GM18951 (cell line): ENCODE measurements around the gene STARD10.
A peak's percentile ranks its signal among the peaks of the same experiment; 100 is the strongest.

Experiments
- POLR2A ChIP-seq: IDR thresholded peaks from 4 replicates; pipeline ENCODE4 v1.6.1; 2011; ENCODE audit warnings: mild to moderate bottlenecking; ENCODE audit not compliant: insufficient read length, insufficient read depth; ENCODE audit errors: extremely low read depth
- in situ Hi-C: fragments of 300-500 bp; cut with MboI; formaldehyde crosslinking; loops from one replicate; pipeline ENCODE4 v1.12.0; 2022; ENCODE audit warnings: low sequenced_read_pairs, mixed read lengths, inconsistent platforms; ENCODE audit not compliant: unreplicated experiment

The STARD10 gene

GRCh38 chr11:72793425-72794367, at the start of gene STARD10:
TSS of gene STARD10 (minus strand) at chr11:72794047. CDS start at chr11:72781181, 12,866 bp downstream.
- TF ChIP-seq POLR2A, result peak; percentile 69
- in situ Hi-C loops, result no loop called here

GRCh38 chr11:72842653-72843330, 48.9 kb upstream of the STARD10 start:
- in situ Hi-C loops, result no loop called here
- TF ChIP-seq POLR2A, result no peak

- in situ Hi-C loops, result no loop called here
- TF ChIP-seq POLR2A, result no peak
These were observed 48.3 kb upstream of the STARD10 start for GRCh38 chr11:72842126-72842525.

- TF ChIP-seq POLR2A, result no peak
- in situ Hi-C loops, result no loop called here
These were observed 47.5 kb upstream of the STARD10 start for GRCh38 chr11:72841397-72841796.

GRCh38 chr11:72840780-72841179, 46.9 kb upstream of the STARD10 start:
- no peak for TF ChIP-seq POLR2A
- in situ Hi-C loops, result no loop called here

- in situ Hi-C loops, result loop anchor here (10.0 kb wide), 1 partner anchor 336 kb away; no protein-coding TSS in a partner anchor
- no peak for TF ChIP-seq POLR2A
These were observed 45.0 kb upstream of the STARD10 start for GRCh38 chr11:72838691-72839305.

- in situ Hi-C loops, result loop anchor here (10.0 kb wide), 1 partner anchor 339 kb away; no protein-coding TSS in a partner anchor
- TF ChIP-seq POLR2A, result no peak
These were observed 42.3 kb upstream of the STARD10 start for GRCh38 chr11:72836111-72836510.

GRCh38 chr11:72834905-72835304, 41.1 kb upstream of the STARD10 start:
- in situ Hi-C loops, result loop anchor here (10.0 kb wide), 1 partner anchor 340 kb away; no protein-coding TSS in a partner anchor
- TF ChIP-seq POLR2A, result peak; percentile 15

- TF ChIP-seq POLR2A, result no peak
- in situ Hi-C loops, result loop anchor here (10.0 kb wide), 1 partner anchor 341 kb away; no protein-coding TSS in a partner anchor
These were observed 40.1 kb upstream of the STARD10 start for GRCh38 chr11:72833811-72834493.

- in situ Hi-C loops, result loop anchor here (10.0 kb wide), 1 partner anchor 342 kb away; no protein-coding TSS in a partner anchor
- TF ChIP-seq POLR2A, result peak; percentile 11
These were observed 39.4 kb upstream of the STARD10 start for GRCh38 chr11:72833083-72833733.

- in situ Hi-C loops, result loop anchor here (10.0 kb wide), 1 partner anchor 342 kb away; no protein-coding TSS in a partner anchor
- TF ChIP-seq POLR2A, result peak; percentile 19
These were observed 38.6 kb upstream of the STARD10 start for GRCh38 chr11:72832301-72833082.

GRCh38 chr11:72831521-72832300, 37.9 kb upstream of the STARD10 start:
- in situ Hi-C loops, result loop anchor here (10.0 kb wide), 1 partner anchor 343 kb away; no protein-coding TSS in a partner anchor

More at GRCh38 chr11:72831521-72832300, 37.9 kb upstream of the STARD10 start:
- TF ChIP-seq POLR2A, result peak; percentile 29
